HG02884 (cell line): Measurements from ENCODE around the gene BEST2.

Experiments used
- ATAC-seq: cut with Tn5 transposase; IDR thresholded peaks from one replicate; pipeline ENCODE4 v1.9.1; 2021; ENCODE audit warnings: mild to moderate bottlenecking, moderate library complexity; ENCODE audit not compliant: unreplicated experiment

BEST2 gene

DNA sequence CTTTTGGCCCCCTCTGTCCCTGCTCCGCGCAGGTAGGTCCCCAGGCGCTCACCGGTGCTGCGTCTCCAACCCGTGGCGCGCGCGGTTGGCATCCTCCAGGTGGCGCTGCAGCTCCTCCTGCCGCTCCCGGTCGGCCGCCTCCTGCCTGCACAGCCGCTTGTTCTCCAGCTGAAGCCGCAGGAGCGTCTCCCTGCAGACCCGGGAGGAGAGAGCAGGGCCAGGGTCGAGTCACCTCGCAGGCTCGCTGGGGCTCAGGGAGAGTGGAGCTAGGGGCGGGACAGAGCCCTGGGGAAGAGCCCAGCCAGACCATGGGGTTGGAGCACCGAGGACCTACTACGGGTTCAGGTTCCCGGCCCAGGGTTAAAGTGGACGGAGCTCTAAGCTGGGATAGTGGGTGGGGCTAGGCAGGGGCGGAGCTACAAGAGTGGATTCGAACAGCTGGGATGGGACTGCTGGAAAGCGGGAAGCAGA, 14.5 kb downstream of the BEST2 start:
- ATAC-seq, result no peak

DNA sequence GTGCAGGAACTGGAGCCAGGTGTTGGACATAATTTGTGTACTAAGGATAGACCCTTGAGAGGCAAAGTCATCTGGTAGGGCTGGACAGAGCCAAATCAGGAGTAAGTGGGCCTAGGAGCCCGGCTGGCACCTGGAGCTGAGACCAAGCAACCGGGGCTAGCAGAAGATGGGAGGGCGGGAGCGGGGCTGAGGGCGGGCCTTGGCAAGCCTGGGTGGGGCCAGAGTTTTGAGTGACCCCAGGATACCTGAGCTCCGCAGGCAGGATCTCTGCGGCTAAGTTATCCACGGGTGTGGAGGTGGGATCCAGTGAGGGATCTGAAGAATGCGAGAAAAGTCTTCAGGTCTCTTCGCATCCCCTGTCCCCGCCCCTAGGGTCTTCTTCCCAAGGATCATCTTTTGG, 15.6 kb downstream of the BEST2 start:
- no peak for ATAC-seq

GRCh38 chr19:12767666-12768065, 16.1 kb downstream of the BEST2 start:
- ATAC-seq, result no peak

DNA sequence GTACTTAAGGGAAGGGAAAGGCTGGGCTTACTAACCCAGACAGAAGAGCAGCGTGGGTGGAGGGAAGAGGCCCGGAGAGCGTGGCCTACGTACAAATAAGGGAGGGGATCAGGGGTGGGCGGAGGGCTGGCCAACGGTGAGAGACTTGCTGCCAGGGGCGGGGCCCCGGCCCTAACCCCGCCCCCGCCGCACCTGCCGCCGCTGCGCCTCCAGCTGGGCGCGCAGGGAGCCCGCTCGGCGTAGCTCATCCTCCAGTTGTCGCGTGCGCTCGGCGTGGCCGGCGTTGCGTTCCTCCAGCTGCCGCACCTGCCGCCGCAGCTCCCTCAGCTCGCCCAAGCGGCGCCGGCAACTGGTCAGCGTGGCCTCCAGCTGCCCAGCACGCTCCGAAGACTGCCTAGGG, 18.1 kb downstream of the BEST2 start:
- no peak for ATAC-seq

DNA sequence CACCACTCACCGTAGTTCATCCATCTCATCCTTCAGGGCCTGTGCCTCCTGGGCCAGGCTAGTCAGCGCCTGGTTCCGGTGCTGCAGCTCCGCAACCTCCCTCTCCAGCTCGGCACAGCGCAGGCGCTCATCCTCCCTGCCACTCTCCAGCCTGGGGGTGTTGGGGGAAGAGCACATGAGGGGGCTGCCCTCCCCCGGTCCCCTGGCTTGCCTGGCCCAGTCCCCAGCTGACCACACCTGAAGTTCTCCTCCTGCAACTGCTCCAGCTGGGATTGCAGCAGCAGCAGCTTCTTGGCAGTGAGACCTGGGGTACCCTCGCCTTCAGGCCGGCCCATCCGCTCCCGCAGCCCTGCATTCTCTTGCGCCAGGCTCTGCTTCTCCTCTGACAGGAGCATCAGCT, 19.3 kb downstream of the BEST2 start:
- no peak for ATAC-seq

GRCh38 chr19:12772323-12772722, 20.7 kb downstream of the BEST2 start:
- ATAC-seq, result no peak

- no peak for ATAC-seq
These were observed 22.0 kb downstream of the BEST2 start for GRCh38 chr19:12773571-12773970.

DNA sequence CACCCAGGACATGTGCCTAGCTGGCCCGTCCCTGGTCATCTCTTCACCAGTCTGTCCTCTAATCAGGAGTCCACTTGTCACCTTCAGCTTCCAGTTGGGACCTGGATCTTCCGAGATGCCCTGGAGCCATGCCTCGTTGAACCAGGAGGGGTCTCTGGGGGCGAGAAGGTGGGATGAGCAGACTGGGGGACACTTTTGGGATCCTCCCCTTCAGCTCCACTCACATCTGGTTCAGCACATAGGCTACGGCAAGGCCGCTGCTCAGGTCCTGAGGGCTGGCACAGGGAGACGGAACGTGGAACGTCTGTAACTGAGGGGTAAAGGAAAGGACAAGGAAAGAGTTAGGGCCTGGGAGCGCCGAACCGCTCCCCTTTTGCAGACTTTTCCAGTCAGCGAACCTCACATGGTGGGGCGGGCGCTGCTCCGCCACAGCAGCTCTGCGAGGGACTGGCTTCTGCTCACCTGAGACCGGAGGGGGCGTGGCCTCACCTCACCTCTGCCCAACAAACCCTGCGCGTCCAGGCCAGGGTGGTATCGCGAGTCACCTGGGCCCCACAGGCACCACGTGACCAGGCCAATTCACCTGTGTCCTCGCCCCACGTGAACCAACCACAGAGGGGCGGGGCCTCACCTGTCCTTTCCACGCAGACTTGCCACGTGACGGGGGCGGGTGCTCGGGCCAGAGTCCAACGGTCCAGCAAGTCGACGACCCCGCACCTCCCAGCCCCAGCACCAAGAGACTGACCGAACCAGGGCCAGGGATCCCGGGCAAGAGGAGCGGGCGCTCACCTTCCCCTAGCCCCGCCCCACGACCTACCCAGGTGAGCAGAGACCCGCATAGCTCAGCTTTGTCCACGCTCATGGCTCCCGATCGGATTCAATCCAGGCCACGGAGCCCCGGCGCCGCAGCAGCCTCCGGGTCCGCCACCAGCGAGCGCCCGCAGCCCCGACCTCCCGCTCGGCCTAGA, 23.3 kb downstream of the BEST2 start, which contains the start of gene HOOK2:
HOOK2 (minus strand) TSS at position 965 of the 968 bp plus-strand sequence; CDS start at position 862, 103 bp downstream.
- no peak for ATAC-seq

- ATAC-seq, result no peak
These were observed 25.8 kb downstream of the BEST2 start for GRCh38 chr19:12777217-12778016.

DNA sequence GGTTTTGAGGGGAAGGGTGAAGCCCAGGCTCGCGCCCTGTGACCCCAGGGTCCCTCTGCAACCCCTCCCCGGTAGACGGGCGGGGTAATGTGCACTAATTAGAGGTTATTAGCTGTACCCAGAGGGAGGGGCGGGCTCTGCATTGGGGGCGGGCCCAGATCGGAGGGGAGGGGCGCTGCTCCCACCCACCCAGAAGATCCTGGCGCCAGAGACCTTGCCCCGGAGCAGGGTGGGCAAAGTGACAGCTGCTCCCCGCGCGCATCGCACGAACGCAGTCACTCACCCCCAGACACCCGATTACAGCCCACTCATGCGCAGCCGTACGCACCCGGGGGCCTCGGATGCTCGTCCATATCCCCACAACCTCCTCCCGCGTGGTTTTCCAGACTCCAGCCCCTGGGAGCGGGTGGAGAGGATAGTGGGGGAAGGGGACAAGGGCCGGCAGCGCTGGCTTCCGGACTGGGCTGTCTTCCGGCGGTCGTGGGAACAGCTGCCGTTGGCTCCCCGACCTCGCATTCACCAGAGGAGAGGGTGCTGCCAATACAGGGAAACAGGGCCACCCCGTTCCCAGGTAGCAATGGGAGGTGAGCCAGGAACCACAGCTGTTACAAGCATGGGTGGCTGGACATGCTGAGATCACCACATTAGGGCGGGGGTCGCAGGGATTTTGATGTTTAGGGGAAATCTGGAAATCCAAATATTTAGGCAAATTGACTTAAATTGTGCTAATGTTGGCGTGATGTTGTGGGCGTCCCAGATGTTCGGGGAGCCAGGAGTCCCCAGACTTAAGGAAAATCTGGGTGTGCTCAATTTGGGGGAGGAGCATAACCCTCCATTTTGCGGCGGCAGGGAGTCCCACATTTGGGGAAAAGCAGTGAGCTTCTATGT, 26.7 kb downstream of the BEST2 start:
- no peak for ATAC-seq

GRCh38 chr19:12778905-12779161, 27.2 kb downstream of the BEST2 start:
- no peak for ATAC-seq

DNA sequence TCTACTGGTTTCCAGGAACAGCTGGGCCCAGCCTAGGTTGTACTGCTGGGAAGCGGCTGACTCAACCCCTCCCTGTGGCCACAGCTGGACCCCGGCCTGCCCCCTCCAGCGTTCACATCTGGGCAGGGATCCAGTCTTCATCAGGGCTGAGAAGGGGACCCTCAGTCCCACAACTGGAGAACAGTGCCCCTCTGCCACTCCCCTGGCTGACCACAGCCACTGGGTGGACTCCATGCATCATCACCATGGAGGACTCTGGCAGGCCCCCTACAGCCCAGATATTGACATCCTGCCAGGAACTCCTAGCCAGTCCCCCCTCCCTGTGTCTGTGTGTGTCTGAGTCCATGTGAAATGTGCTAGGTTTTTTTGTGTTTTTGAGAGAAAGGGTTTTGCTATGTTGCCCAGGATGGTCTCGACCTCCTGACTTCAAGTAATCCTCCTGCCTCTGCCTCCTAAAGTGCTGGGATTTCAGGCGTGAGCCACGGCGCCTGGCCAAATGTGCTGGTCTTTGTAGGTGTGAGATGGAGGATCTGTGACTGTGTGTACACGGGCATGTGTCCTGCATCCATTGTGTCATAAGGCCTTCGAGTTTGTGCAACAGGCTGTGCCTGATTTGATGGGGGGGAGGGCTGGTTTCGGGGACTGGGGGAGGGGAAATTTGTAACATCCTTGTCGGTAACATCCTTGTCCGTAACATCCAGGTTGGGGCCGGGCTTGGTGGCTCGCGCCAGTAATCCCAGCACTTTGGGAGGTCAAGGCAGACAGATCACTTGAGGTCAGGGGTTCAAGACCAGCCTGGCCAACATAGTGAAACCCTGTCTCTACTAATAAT, 27.8 kb downstream of the BEST2 start:
- ATAC-seq, result no peak

GRCh38 chr19:12782174-12782423, 30.5 kb downstream of the BEST2 start:
- ATAC-seq, result no peak

GRCh38 chr19:12782424-12783290, 31.1 kb downstream of the BEST2 start:
- ATAC-seq, result peak; percentile 30

- no peak for ATAC-seq
These were observed 31.8 kb downstream of the BEST2 start for GRCh38 chr19:12783291-12783848.

DNA sequence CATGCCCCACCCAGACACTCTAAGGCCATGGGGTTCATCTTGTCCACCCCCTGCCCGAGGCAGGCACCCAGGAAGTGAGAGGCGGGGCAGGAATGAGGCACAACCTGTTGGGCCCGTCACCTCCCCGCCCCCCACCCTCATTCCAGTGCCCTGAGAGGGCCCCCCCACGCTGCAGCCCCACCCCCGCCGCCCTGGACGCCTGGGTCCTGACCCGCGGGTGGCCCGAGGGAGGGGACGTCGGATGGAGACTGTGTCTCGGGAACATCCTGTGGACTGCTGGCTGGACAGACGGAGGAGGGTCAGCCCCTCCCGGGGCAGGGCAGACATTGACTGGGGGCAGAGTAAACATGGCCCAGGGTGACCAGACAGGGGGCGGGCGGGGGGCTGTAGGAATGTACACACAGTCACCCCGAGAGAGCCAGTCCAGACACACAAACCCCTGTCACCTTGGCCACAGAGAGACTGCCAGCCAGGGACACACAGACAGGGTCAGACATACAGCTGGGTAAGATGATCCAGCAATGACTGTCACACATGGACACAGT, 32.3 kb downstream of the BEST2 start:
- no peak for ATAC-seq

GRCh38 chr19:12784394-12784870, 32.8 kb downstream of the BEST2 start:
- no peak for ATAC-seq

DNA sequence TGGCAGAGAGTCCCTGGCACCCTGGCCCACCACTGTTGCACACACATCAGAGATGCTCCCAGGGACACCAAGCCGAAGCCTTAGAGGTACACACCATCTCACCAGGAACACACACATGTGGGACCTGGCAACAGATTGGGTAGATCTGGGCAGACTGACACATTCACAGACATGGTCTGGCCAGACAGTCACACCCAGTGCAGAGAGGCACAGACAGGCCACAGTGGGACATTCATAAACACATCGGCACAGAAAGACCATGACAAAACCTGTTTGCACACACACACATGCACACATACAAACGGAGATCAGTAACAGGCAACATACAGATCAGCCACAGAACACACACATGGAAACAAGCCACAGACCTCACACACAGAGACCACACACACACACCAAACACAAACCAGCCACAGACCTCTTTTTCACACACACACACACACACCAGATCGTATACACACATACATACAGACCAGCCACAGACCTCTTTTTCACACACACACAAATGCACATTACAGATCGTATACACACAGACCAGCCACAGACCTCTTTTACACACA, 33.4 kb downstream of the BEST2 start:
- ATAC-seq, result no peak
